ENCODE data around the gene DUSP3. TPM values are rescaled to one million over a fixed set of nuclear protein-coding genes. Genes with fewer than 3 reads are reported as not detected.
A peak's percentile ranks its signal among the peaks of the same experiment; 100 is the strongest.

Gene DUSP3
- total and polyA plus RNA-seq, 2 of the 13 experiments (the other 11 are each of a cell fraction or from before 2014, with no cell fraction given): 60.0 to 71.5 TPM

GRCh38 chr17:43720311-43721060 lies 58.3 kb downstream of the DUSP3 start (continued):
- TF ChIP-seq UBTF (CRISPR knock-in tag; IDR thresholded peaks at IDR 0.05) (peak; percentile 93), THYN1 (CRISPR knock-in tag; IDR thresholded peaks at IDR 0.05; ENCODE audit: borderline replicate concordance, low read depth) (no peak), ZNF740 (CRISPR knock-in tag; IDR thresholded peaks at IDR 0.05) (no peak), ZNF280B (CRISPR knock-in tag; IDR thresholded peaks at IDR 0.05; ENCODE audit: borderline replicate concordance) (peak; percentile 87), ZNF230 (CRISPR knock-in tag; IDR thresholded peaks at IDR 0.05) (peak; percentile 87), ZNF576 (CRISPR knock-in tag; IDR thresholded peaks at IDR 0.05) (no peak; the same call in 1 of the 2 replicates), ZNF609 (CRISPR knock-in tag; IDR thresholded peaks at IDR 0.05; ENCODE audit: borderline replicate concordance) (no peak), SETDB1 (CRISPR knock-in tag; IDR thresholded peaks at IDR 0.05; ENCODE audit: borderline replicate concordance) (no peak), THAP9 (CRISPR knock-in tag; IDR thresholded peaks at IDR 0.05; ENCODE audit: borderline replicate concordance) (peak; percentile 35; the same call in 1 of the 2 replicates), DNMT3B (CRISPR knock-in tag; conservative IDR thresholded peaks at IDR 0.05) (no peak), ZBTB46 (CRISPR knock-in tag; IDR thresholded peaks at IDR 0.05; ENCODE audit: borderline replicate concordance) (no peak; the same call in 1 of the 2 replicates), NFKBIZ (CRISPR knock-in tag; IDR thresholded peaks at IDR 0.05) (no peak)
